ENCODE measurements around the gene CASP14. TPM values are rescaled to one million over a fixed set of nuclear protein-coding genes. Genes with fewer than 3 reads are reported as not detected.
"Not testable (repeated sequence)": the region's sequence is repeated elsewhere in the genome, so short reads cannot be mapped to it uniquely, and the experiment has no call there.

Gene CASP14, protein sequence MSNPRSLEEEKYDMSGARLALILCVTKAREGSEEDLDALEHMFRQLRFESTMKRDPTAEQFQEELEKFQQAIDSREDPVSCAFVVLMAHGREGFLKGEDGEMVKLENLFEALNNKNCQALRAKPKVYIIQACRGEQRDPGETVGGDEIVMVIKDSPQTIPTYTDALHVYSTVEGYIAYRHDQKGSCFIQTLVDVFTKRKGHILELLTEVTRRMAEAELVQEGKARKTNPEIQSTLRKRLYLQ
- not detected for total RNA-seq
- not detected for polyA plus RNA-seq (ENCODE audit: insufficient read length in 2 of 2)
- long read RNA-seq, donor 1, result 0 reads
- long read RNA-seq, donor 2, result 0 reads
- long read RNA-seq, donor 3, result 0 reads
- long read RNA-seq, donor 4, result 0 reads

DNA sequence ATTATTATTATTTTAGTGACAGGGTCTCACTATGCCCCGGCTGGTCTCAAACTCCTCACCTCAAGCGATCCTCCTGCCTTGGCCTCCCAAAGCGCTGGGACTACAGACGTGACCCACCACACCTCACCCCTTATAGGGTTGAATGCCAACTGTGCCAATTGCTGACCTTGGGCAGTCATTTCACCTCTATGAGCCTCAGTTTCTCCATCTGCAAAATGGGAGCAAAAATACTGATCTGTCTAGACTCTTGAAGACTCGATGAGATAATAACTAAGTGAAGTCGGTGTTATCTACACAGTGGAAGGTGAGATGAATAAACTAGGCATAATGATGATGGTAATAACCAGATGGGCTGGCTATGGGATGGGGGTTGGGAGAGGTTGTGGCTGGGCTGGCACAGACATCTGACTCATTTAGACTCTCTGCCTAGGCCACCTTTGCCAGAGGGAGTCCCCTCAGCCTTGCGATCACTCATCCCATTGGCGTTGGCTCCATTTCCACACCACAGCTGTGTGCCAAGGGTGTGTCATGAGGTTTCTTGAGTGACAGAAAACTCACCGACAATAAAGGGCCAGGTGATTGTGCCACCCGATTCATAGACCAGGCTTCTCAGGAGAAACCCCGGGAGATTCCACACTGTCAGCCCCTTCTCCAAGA, at the start of gene CASP14:
Gene CASP14 (plus strand): TSS at position 596 of the 657 bp plus-strand sequence. CDS start 2,772 bp downstream, outside the sequence.
- no peak for DNase-seq (ENCODE audit: low read depth in 4 of 6, low spot score in 6 of 6)
- H3K27ac ChIP-seq (ENCODE audit: low read depth, low read length), result no peak within 1 kb of the TSS
- no peaks in the 10 kb centered on the region for H3K9me3 ChIP-seq (ENCODE audit: control insufficient read depth, insufficient read depth, low read length)
- H3K27me3 ChIP-seq (ENCODE audit: control insufficient read depth, insufficient read depth, low read length), result no peaks in the 10 kb centered on the region
- no peak within 1 kb of the TSS for H3K4me3 ChIP-seq (ENCODE audit: low read depth, low read length)
- no peaks in the 10 kb centered on the region for H3K36me3 ChIP-seq (ENCODE audit: control insufficient read depth, insufficient read depth, low read length)
- WGBS (ENCODE audit: insufficient coverage), result 92% methylated on average over 9 of the region's 11 CpGs
- no peaks in the 10 kb centered on the region for H3K4me1 ChIP-seq (ENCODE audit: control insufficient read depth, insufficient read depth, low read length)

DNA sequence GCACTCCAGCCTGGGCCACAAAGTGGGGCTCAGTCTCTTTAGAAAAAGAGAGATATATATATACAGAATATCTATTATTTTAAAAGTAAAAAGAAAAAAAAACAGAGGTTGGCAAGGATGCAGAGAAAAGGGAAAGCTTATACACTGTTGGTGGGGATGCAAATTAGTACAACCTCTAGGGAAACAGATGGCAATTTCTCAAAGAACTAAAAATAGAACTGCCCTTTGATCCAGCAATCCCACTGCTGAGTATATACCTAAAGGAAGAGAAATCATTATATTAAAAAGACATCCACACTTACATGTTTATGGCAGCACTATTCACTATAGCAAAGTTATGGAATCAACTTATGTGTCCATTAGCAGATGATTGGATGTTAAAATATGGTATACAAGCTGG, 41.0 kb upstream of the CASP14 start:
- peaks cover 2% of the 10 kb centered on the region for H3K27me3 ChIP-seq (ENCODE audit: control insufficient read depth, insufficient read depth, low read length)
- H3K4me1 ChIP-seq (ENCODE audit: control insufficient read depth, insufficient read depth, low read length), result peaks cover 7% of the 10 kb centered on the region
- H3K4me3 ChIP-seq (ENCODE audit: low read depth, low read length), result no peak overlapping the region
- H3K27ac ChIP-seq (ENCODE audit: low read depth, low read length), result no peak overlapping the region
- DNase-seq (ENCODE audit: low read depth in 4 of 6, low spot score in 6 of 6), result no peak
- H3K9me3 ChIP-seq (ENCODE audit: control insufficient read depth, insufficient read depth, low read length), result no peaks in the 10 kb centered on the region
- no peaks in the 10 kb centered on the region for H3K36me3 ChIP-seq (ENCODE audit: control insufficient read depth, insufficient read depth, low read length)

DNA sequence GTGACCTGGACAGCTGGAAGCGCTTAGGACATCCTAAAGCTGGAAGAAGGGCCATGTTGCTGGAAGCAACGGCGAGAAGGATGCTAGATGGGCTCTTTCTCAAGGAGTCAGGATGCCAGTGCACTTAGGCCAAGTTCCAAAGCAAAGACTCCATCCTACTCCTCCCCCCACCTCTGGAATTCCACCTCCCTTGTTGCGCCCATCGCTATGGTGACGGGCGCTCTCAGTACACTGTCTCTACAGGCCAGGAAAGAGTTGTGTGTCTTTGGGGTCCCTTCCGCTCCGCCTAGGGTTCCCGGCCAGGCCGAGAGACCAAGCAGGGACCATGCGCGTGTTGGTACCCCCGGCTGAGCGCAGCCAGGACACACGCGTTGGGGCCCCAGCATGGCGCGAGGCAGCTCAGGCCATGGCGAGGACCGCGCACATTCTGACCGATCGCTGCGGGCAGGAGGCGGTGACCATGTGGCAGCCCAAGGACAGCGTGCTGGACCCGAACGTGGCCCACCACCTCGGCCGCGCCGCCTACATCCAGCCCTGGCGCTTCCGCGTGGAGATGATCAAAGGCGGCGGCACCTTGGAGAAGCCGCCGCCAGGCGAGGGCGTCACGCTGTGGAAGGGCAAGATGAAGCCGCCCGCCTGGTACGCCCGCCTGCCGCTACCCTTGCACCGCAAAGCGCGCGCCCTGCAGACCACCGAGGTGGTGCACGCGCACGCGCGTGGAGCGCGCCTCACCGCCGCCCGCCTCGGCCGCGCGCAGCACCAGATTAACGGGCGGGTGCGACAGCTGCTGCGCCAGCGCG, 38.6 kb upstream of the CASP14 start:
- Histone ChIP-seq H3K9me3 (ENCODE audit: control insufficient read depth, insufficient read depth, low read length) (no peaks in the 10 kb centered on the region), H3K4me1 (ENCODE audit: control insufficient read depth, insufficient read depth, low read length) (peaks cover 7% of the 10 kb centered on the region), H3K4me3 (ENCODE audit: low read depth, low read length) (peak overlapping the region; percentile 18), H3K27me3 (ENCODE audit: control insufficient read depth, insufficient read depth, low read length) (peaks cover 10% of the 10 kb centered on the region), H3K36me3 (ENCODE audit: control insufficient read depth, insufficient read depth, low read length) (no peaks in the 10 kb centered on the region), H3K27ac (ENCODE audit: low read depth, low read length) (no peak overlapping the region)
- peak in 3 of 6 donors; percentile 9 to 81 (median 60) for DNase-seq (ENCODE audit: low read depth in 4 of 6, low spot score in 6 of 6)
- 1% methylated on average over 72 of the region's 73 CpGs for WGBS (ENCODE audit: insufficient coverage)

DNA sequence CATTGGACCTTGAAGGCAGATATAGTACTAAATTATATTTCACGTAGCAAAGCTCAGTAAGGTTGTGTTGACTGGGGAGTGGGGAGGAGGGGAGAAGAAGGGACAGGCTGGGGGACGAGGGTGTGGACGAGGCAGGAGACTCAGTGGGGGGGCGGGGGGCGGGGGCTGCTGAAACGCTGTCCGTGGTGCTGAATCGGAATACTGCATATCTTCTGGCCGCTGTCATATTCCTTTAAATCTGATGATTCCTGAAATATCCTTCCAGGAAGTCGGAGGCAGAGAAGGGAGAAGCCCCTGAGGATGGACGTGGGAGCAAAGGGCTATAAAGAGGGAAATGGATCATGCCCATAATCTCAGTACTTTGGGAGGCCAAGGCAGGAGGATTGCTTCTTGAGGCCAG, 34.7 kb upstream of the CASP14 start:
- peak in 1 of 6 donors; percentile 16 for DNase-seq (ENCODE audit: low read depth in 4 of 6, low spot score in 6 of 6)
- H3K4me3 ChIP-seq (ENCODE audit: low read depth, low read length), result no peak overlapping the region
- no peaks in the 10 kb centered on the region for H3K9me3 ChIP-seq (ENCODE audit: control insufficient read depth, insufficient read depth, low read length)
- H3K4me1 ChIP-seq (ENCODE audit: control insufficient read depth, insufficient read depth, low read length), result peaks cover 7% of the 10 kb centered on the region
- no peak overlapping the region for H3K27ac ChIP-seq (ENCODE audit: low read depth, low read length)
- WGBS (ENCODE audit: insufficient coverage), result 17% methylated on average over 2 of the region's 11 CpGs
- no peaks in the 10 kb centered on the region for H3K36me3 ChIP-seq (ENCODE audit: control insufficient read depth, insufficient read depth, low read length)
- peaks cover 9% of the 10 kb centered on the region for H3K27me3 ChIP-seq (ENCODE audit: control insufficient read depth, insufficient read depth, low read length)

DNA sequence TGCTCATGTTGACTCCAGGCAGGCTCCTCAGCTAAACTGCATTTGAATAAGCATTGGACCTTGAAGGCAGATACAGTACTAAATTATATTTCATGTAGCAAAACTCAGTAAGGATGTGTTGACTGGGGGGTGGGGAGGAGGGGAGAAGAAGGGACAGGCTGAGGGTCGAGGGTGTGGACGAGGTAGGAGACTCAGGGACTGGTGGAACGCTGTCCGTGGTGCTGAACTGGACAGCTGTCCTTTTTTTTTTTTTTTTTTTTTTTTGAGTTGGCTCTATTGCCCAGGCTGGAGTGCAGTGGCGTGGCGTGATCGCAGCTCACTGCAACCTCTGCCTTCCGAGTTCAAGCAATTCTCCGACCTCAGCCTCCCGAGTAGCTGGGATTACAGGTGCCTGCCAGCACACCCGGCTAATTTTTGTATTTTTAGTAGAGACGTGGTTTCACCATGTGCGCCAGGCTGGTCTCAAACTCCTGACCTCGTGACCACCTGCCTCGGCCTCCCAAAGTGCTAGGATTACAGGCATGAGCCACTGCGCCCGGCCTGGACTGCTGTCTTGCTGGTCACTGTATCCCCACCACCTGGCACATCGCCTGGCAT, 33.2 kb upstream of the CASP14 start:
- Histone ChIP-seq H3K36me3 (ENCODE audit: control insufficient read depth, insufficient read depth, low read length) (no peaks in the 10 kb centered on the region), H3K27me3 (ENCODE audit: control insufficient read depth, insufficient read depth, low read length) (peaks cover 9% of the 10 kb centered on the region)
- WGBS (ENCODE audit: insufficient coverage), result 25% methylated on average over 13 of the region's 18 CpGs

DNA sequence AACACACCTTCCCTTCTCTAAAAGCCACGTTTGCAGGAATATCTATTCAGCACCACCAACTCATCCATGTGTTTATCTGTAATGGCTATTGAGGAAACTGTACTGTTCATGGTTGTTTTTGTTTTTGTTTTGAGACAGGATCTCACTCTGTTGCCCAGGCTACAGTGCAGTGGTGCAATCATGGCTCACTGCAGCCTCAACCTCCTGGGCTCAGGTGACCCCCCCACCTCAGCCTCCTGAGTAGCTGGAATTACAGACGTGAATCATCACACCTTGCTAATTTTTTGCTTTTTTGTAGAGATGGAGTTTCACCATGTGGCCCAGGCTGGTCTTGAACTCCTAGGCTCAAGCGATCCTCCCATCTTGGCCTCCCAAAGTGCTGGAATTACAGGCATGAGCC, 30.4 kb upstream of the CASP14 start:
- not testable (repeated sequence) for H3K27ac ChIP-seq (ENCODE audit: low read depth, low read length); H3K4me3 ChIP-seq (ENCODE audit: low read depth, low read length); DNase-seq (ENCODE audit: low read depth in 4 of 6, low spot score in 6 of 6); H3K9me3 ChIP-seq (ENCODE audit: control insufficient read depth, insufficient read depth, low read length); H3K36me3 ChIP-seq (ENCODE audit: control insufficient read depth, insufficient read depth, low read length); H3K4me1 ChIP-seq (ENCODE audit: control insufficient read depth, insufficient read depth, low read length)
- no CpG with 5 or more reads among the region's 3 CpGs for WGBS (ENCODE audit: insufficient coverage)
- H3K27me3 ChIP-seq (ENCODE audit: control insufficient read depth, insufficient read depth, low read length), result peaks cover 13% of the 10 kb centered on the region

More for the DNA sequence above, 33.2 kb upstream of the CASP14 start:
- Histone ChIP-seq H3K9me3 (ENCODE audit: control insufficient read depth, insufficient read depth, low read length) (no peaks in the 10 kb centered on the region), H3K4me3 (ENCODE audit: low read depth, low read length) (no peak overlapping the region), H3K27ac (ENCODE audit: low read depth, low read length) (no peak overlapping the region), H3K4me1 (ENCODE audit: control insufficient read depth, insufficient read depth, low read length) (peaks cover 3% of the 10 kb centered on the region)
- peak in 2 of 6 donors; percentile 18 to 25 for DNase-seq (ENCODE audit: low read depth in 4 of 6, low spot score in 6 of 6)

DNA sequence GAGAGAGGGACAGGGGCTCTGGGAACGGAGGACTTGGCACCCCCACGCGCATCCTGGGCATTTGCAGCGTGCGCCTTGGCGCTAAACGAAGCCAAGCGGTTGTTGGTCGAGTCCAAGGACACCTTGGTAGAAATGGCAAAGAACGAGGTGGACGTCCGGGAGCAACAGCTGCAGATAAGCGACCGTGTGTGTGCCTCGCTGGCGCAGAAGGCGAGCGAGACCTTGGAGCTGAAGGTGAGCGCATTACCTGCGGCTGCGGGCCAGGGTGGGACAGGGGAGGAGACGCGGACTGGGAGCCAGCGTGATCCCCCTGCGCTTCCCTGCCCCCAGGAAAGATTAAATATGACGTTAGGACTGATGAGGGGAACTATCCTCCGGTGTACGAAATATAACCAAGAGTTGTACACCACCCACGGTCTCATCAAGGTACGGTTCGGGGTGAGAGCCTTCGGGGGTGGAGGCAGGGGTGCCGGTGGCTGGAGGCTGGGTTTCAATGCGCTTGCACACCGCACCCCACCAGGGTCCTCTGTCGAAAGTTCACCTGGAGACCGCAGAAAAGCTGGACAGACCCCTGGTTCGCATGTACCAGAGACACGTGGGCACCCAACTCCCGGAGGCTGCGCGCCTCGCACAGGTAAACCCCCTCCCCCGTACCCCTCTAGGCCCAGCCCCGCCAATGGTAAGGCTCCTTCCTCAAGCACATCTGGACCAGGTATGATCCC, 27.8 kb upstream of the CASP14 start:
- no peaks in the 10 kb centered on the region for H3K36me3 ChIP-seq (ENCODE audit: control insufficient read depth, insufficient read depth, low read length)
- no peaks in the 10 kb centered on the region for H3K9me3 ChIP-seq (ENCODE audit: control insufficient read depth, insufficient read depth, low read length)
- 76% methylated on average over 44 of the region's 45 CpGs for WGBS (ENCODE audit: insufficient coverage)
- peaks cover 5% of the 10 kb centered on the region for H3K4me1 ChIP-seq (ENCODE audit: control insufficient read depth, insufficient read depth, low read length)
- H3K27me3 ChIP-seq (ENCODE audit: control insufficient read depth, insufficient read depth, low read length), result peaks cover 8% of the 10 kb centered on the region
- H3K4me3 ChIP-seq (ENCODE audit: low read depth, low read length), result no peak overlapping the region
- no peak overlapping the region for H3K27ac ChIP-seq (ENCODE audit: low read depth, low read length)
- DNase-seq (ENCODE audit: low read depth in 4 of 6, low spot score in 6 of 6), result no peak

DNA sequence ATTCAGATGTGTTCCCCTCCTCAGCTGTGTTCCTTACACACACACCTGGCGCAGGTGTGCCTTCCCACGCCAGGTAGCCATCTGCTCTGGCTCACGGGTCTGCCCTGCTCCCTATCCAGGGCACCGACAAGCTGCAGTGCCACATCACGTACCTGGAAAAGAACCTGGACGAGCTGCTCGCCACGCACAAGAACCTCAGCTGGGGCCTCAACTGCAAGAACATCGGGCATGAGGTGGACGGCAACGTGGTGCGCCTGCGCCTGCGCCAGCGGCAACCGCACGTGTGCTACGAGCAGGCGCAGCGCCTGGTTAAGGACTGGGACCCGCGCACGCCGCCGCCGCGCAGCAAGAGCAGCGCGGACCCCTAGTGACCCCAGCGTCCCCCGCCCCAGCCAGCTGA, 26.5 kb upstream of the CASP14 start:
- Histone ChIP-seq H3K36me3 (ENCODE audit: control insufficient read depth, insufficient read depth, low read length) (no peaks in the 10 kb centered on the region), H3K4me3 (ENCODE audit: low read depth, low read length) (no peak overlapping the region), H3K27me3 (ENCODE audit: control insufficient read depth, insufficient read depth, low read length) (peaks cover 8% of the 10 kb centered on the region), H3K4me1 (ENCODE audit: control insufficient read depth, insufficient read depth, low read length) (peaks cover 5% of the 10 kb centered on the region), H3K9me3 (ENCODE audit: control insufficient read depth, insufficient read depth, low read length) (no peaks in the 10 kb centered on the region), H3K27ac (ENCODE audit: low read depth, low read length) (no peak overlapping the region)
- WGBS (ENCODE audit: insufficient coverage), result 18% methylated on average over 29 of the region's 31 CpGs
- peak in 1 of 6 donors; percentile 47 for DNase-seq (ENCODE audit: low read depth in 4 of 6, low spot score in 6 of 6)

DNA sequence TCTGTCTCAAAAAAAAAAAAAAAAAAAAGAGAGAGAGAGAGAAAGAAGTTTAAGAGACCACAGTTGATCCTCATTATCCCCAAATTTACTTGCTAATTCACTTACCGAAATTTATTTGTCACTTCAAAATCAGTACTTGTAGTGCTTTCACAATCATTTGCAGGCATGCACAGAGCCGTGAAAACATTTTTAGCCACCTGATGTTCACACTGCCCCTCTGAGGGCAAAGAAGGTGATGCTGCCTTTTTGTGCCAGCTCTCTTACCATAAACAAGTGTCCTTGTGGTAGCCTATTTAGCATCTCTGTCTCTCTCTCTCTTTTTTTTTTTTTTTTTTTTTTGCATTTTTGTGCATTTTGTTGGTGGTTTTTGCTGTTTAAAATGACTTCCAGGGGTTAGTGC, 24.1 kb upstream of the CASP14 start:
- H3K36me3 ChIP-seq (ENCODE audit: control insufficient read depth, insufficient read depth, low read length), result no peaks in the 10 kb centered on the region
- DNase-seq (ENCODE audit: low read depth in 4 of 6, low spot score in 6 of 6), result peak in 1 of 6 donors; percentile 60
- H3K4me1 ChIP-seq (ENCODE audit: control insufficient read depth, insufficient read depth, low read length), result peaks cover 5% of the 10 kb centered on the region
- no peak overlapping the region for H3K4me3 ChIP-seq (ENCODE audit: low read depth, low read length)
- no peak overlapping the region for H3K27ac ChIP-seq (ENCODE audit: low read depth, low read length)
- H3K27me3 ChIP-seq (ENCODE audit: control insufficient read depth, insufficient read depth, low read length), result peaks cover 8% of the 10 kb centered on the region
- no peaks in the 10 kb centered on the region for H3K9me3 ChIP-seq (ENCODE audit: control insufficient read depth, insufficient read depth, low read length)
- 35% methylated on average over 2 of the region's 2 CpGs for WGBS (ENCODE audit: insufficient coverage)
